Keratinocyte (primary cell): ENCODE measurements around the gene PRKCA.
"Not testable (repeated sequence)": the region's sequence is repeated elsewhere in the genome, so short reads cannot be mapped to it uniquely, and the experiment has no call there.

Experiments
- EZH2 ChIP-seq: IDR thresholded peaks from one replicate; pipeline ENCODE4 v1.6.1; 2012; ENCODE audit warnings: inconsistent platforms, mild to moderate bottlenecking, low read length, moderate library complexity
- TF ChIP-seq, protein P1 (sequence below), 3 experiments: IDR thresholded peaks in 1 of 3; conservative IDR thresholded peaks in 1 of 3; optimal IDR thresholded peaks in 1 of 3; 2 replicates in 2 of 3; 3 replicates in 1 of 3; pipeline versions ENCODE3 to v1.5.1; 2011; ENCODE audit warnings: low read length in 3 of 3, mild to moderate bottlenecking in 3 of 3, moderate library complexity in 2 of 3, control low read depth in 1 of 3, inconsistent platforms in 1 of 3; ENCODE audit not compliant: insufficient read depth in 2 of 3; ENCODE audit errors: extremely low read depth in 1 of 3

DNA sequence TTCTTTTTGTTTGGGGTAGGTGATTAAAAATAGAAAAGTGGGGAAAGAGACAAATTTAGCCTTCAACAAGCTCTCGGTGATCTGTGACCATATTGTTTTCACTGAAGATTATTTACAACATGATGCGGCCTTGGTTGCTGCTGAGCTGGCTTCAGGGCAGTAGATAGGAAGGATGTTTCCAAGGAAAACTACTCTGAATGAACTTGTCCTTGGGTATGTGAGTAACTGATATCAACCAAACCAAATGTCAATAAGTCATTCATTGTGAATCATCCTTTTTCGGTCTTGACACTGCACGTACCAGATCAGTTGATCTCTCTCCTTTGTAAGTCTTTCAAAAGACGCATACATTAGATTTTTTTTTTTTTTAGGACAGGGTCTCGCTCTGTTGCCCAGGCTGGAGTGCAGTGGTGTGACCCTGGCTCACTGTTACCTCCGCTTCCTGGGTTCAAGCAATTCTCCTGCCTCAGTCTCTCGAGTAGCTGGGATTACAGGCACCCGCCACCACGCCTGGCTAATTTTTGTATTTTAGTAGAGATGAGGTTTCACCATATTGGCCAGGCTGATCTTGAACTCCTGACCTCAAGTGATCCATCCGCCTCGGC, 58.6 kb downstream of the PRKCA start:
- TF ChIP-seq, protein P1, sequence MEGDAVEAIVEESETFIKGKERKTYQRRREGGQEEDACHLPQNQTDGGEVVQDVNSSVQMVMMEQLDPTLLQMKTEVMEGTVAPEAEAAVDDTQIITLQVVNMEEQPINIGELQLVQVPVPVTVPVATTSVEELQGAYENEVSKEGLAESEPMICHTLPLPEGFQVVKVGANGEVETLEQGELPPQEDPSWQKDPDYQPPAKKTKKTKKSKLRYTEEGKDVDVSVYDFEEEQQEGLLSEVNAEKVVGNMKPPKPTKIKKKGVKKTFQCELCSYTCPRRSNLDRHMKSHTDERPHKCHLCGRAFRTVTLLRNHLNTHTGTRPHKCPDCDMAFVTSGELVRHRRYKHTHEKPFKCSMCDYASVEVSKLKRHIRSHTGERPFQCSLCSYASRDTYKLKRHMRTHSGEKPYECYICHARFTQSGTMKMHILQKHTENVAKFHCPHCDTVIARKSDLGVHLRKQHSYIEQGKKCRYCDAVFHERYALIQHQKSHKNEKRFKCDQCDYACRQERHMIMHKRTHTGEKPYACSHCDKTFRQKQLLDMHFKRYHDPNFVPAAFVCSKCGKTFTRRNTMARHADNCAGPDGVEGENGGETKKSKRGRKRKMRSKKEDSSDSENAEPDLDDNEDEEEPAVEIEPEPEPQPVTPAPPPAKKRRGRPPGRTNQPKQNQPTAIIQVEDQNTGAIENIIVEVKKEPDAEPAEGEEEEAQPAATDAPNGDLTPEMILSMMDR (optimal IDR thresholded peaks at IDR 0.05 in 1 of 3, IDR thresholded peaks at IDR 0.05 in 1 of 3, conservative IDR thresholded peaks at IDR 0.05 in 1 of 3; ENCODE audit: extremely low read depth in 1 of 3, insufficient read depth in 2 of 3, low read length in 3 of 3) = not testable (repeated sequence)
- TF ChIP-seq EZH2 = not testable (repeated sequence)
